PC-9 (cell line): ENCODE measurements around the gene COL11A2. TPM values are rescaled to one million over a fixed set of nuclear protein-coding genes. Genes with fewer than 3 reads are reported as not detected.

Experiments
- BruUV-seq: library from RNA; stranded (reverse); fragments of 400-500 nt; replicated peaks from 2 replicates; lab custom pipeline; 2021; lab: Mats Ljungman, UMichigan
- CTCF ChIA-PET: fragments of 300-600 bp; sonication (Branson Sonifier 250); formaldehyde crosslinking; loops from one replicate; lab custom pipeline; 2022; ENCODE audit warnings: antibody characterized with exemption; lab: Charles Lee
- POLR2A ChIA-PET: fragments of 300-600 bp; sonication (Branson Sonifier 250); formaldehyde crosslinking; loops from one replicate; lab custom pipeline; 2022; ENCODE audit warnings: antibody characterized with exemption; ENCODE audit not compliant: unreplicated experiment; lab: Charles Lee
- DNase-seq, 2 experiments: peaks; one replicate each; pipeline versions ENCODE4 v3.0.0 to v3.0.0-alpha.2; 2015 to 2022; ENCODE audit warnings: mixed read lengths in 1 of 2
- H2AFZ ChIP-seq: fragments of 200-600 bp; sonication (generic); 2 replicates; pipeline ENCODE4 v1.8.1; 2017; ENCODE audit warnings: antibody characterized with exemption
- H3F3A ChIP-seq: fragments of 200-600 bp; sonication (generic); 2 replicates; pipeline ENCODE4 v1.8.1; 2017; ENCODE audit warnings: antibody characterized with exemption, mild to moderate bottlenecking, low read depth; ENCODE audit not compliant: insufficient read depth
- H3K27ac ChIP-seq: fragments of 200-600 bp; sonication (generic); 2 replicates; pipeline ENCODE4 v1.6.1; 2016; ENCODE audit warnings: mixed run types
- H3K27me3 ChIP-seq: fragments of 200-600 bp; sonication (generic); 2 replicates; pipeline ENCODE4 v1.6.1; 2016; ENCODE audit warnings: low read depth, mixed run types; ENCODE audit not compliant: insufficient read depth
- H3K36me3 ChIP-seq: fragments of 200-600 bp; sonication (generic); 2 replicates; pipeline ENCODE4 v1.6.1; 2016; ENCODE audit warnings: low read depth, mixed run types
- H3K4me1 ChIP-seq: fragments of 200-600 bp; sonication (generic); replicated peaks from 2 replicates; pipeline ENCODE4 v1.6.1; 2016; ENCODE audit warnings: mixed run types; ENCODE audit not compliant: insufficient read depth
- H3K4me2 ChIP-seq: fragments of 200-600 bp; sonication (generic); 2 replicates; pipeline ENCODE4 v1.6.1; 2017; ENCODE audit warnings: mixed run types
- H3K4me3 ChIP-seq: fragments of 200-600 bp; sonication (generic); 2 replicates; pipeline ENCODE4 v1.6.1; 2016; ENCODE audit warnings: mixed run types
- H3K79me2 ChIP-seq: fragments of 200-600 bp; sonication (generic); 2 replicates; pipeline ENCODE4 v1.6.1; 2017; ENCODE audit warnings: low read depth, mixed run types
- H3K9me2 ChIP-seq: fragments of 200-600 bp; sonication (generic); 2 replicates; pipeline ENCODE4 v1.8.1; 2017; ENCODE audit warnings: mild to moderate bottlenecking; ENCODE audit not compliant: insufficient read depth
- H3K9me3 ChIP-seq: fragments of 200-600 bp; sonication (generic); 2 replicates; pipeline ENCODE4 v1.8.1; 2016; ENCODE audit warnings: low read depth; ENCODE audit not compliant: insufficient read depth
- H4K20me1 ChIP-seq: fragments of 200-600 bp; sonication (generic); 2 replicates; pipeline ENCODE4 v1.8.1; 2017; ENCODE audit not compliant: insufficient read depth
- EZH2 ChIP-seq: fragments of 200-600 bp; sonication (generic); IDR thresholded peaks from 2 replicates; pipeline ENCODE4 v1.8.0; 2017; ENCODE audit warnings: antibody characterized with exemption, low read depth
- intact Hi-C: fragments of 100-400 bp; cut with micrococcal nuclease; formaldehyde crosslinking; loops from one replicate; pipeline ENCODE4 v1.10.0; 2022; ENCODE audit not compliant: unreplicated experiment
- total RNA-seq: library from RNA; stranded (reverse); gene quantifications from 2 replicates; pipeline ENCODE4 v1.2.3, GENCODE V29; 2021
- TF ChIP-seq, protein P1 (sequence below): fragments of 200-600 bp; sonication (generic); conservative IDR thresholded peaks from 2 replicates; pipeline ENCODE4 v1.6.1; 2017; ENCODE audit warnings: mixed run types, antibody characterized with exemption, mild to moderate bottlenecking, moderate library complexity

The COL11A2 gene
- total RNA-seq, 1 experiment from 2014 or later = 2.2 TPM

DNA sequence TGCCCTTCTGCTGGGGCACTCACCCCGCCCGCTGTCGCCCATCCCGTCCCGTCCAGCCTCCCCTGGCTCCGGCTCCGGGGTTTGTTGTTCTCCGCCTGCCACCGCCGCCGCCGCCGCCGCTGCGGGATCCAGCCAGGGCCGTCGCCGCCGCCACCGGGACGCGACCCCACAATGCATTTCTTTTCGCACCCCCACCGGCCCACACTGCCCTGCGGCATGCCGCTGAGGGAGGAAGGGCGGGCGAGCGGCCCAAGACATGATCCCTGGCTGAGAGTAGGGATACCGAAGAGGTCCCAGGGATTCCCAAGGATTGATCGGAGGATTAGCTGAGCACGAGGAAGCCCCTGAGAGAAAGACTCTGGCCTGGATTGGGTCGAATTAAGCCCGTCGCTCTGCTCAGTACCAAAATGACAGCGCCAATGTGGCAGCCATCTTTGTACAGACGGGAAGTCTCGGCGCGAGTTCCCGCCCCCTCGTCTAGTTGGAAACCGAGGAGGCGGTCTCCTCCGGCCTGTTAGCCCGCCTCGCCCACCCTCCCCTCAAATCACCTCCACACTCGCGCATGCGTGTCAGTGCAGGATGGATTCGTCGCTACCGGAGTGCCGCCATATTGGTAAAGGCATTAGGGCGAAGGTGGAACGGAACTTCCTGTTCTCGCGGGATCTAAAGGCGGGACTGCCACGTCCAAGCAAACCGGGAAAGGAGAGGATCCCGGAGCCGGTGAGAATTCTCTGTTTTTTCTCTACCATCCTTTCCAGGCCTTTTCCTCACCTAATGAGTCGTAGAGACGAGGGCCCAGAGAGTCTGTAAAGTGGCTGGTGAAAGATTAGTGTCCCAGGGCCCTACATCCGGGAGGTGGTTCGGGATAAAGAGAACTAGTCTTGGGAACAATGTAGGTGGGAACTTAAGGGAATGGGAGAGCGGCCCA lies 8.2 kb upstream of the COL11A2 start, which contains the start of the genes RXRB and SLC39A7:
RXRB (minus strand) TSS at position 447 of the 928 bp plus-strand sequence; CDS start at position 258, 189 bp downstream.
SLC39A7 (plus strand) TSS at position 649 of the 928 bp plus-strand sequence. CDS start 379 bp downstream, outside the sequence.
- H4K20me1 ChIP-seq = peaks cover 17% of the 10 kb centered on the region
- intact Hi-C loops = loop anchor here (2.0 to 10.0 kb wide), 5 partner anchors 48 to 577 kb away; partner anchors contain the start of genes B3GALT4, CUTA, PHF1 and RGL2

DNA sequence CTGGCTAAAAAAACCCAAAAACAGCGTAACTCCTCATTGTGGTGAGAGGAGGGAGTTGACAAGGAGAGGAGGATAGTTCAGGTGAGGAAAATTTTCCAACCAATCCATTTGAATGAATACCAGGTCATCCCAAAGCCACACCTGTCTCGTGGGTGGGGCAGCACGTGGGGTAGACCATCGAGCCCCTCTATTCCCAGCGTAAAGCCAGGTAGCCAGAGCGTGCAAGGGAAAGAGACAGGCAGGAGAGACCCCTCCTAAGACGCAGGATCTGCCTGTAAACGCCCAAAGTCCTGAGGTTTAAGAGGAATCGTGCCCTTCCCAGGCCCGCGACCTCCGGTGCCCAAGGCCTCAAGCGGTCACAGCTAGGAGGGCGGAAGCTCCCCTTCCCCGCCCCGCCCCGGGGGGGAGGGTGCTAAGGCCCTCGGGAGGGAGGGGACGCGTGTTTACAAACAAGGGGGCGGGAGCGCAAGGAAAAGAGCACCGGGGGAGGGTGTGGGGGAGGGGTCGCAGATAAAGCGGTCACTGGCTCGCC lies 7.5 kb upstream of the COL11A2 start:
- peaks cover 58% of the 10 kb centered on the region for H3K79me2 ChIP-seq
- H3F3A ChIP-seq = peaks cover 22% of the 10 kb centered on the region; the same call in 1 of the 2 replicates
- peak overlapping the region; percentile 98 for H3K4me2 ChIP-seq
- H4K20me1 ChIP-seq = peaks cover 17% of the 10 kb centered on the region
- peak overlapping the region; percentile 79 for H3K27ac ChIP-seq
- H2AFZ ChIP-seq = peak overlapping the region; percentile 95
- H3K36me3 ChIP-seq = peaks cover 33% of the 10 kb centered on the region
- intact Hi-C loops = loop anchor here (2.0 to 10.0 kb wide), 5 partner anchors 49 to 578 kb away; partner anchors contain the start of genes B3GALT4, CUTA, PHF1 and RGL2
- TF ChIP-seq, protein P1, sequence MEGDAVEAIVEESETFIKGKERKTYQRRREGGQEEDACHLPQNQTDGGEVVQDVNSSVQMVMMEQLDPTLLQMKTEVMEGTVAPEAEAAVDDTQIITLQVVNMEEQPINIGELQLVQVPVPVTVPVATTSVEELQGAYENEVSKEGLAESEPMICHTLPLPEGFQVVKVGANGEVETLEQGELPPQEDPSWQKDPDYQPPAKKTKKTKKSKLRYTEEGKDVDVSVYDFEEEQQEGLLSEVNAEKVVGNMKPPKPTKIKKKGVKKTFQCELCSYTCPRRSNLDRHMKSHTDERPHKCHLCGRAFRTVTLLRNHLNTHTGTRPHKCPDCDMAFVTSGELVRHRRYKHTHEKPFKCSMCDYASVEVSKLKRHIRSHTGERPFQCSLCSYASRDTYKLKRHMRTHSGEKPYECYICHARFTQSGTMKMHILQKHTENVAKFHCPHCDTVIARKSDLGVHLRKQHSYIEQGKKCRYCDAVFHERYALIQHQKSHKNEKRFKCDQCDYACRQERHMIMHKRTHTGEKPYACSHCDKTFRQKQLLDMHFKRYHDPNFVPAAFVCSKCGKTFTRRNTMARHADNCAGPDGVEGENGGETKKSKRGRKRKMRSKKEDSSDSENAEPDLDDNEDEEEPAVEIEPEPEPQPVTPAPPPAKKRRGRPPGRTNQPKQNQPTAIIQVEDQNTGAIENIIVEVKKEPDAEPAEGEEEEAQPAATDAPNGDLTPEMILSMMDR = no peak
- no peak for TF ChIP-seq EZH2
- POLR2A ChIA-PET = interaction anchor here (0.5 to 0.6 kb wide), 4 partner anchors 9 to 737 kb away, joined by 3 to 13 read pairs (median 4); partner anchors contain the start of gene RING1
- peak in 1 of 2 experiments; percentile 73 for DNase-seq
- peaks cover 22% of the 10 kb centered on the region for H3K4me1 ChIP-seq
- no peaks in the 10 kb centered on the region for H3K27me3 ChIP-seq
- peak overlapping the region; percentile 62 for H3K4me3 ChIP-seq
- BruUV-seq = TSS peak; percentile 35
- no peaks in the 10 kb centered on the region for H3K9me2 ChIP-seq
- no peaks in the 10 kb centered on the region for H3K9me3 ChIP-seq
- CTCF ChIA-PET = interaction anchor here (0.7 kb wide), 1 partner anchor 582 kb away, joined by 8 read pairs; no protein-coding TSS in a partner anchor

More for the DNA sequence above, 8.2 kb upstream of the COL11A2 start, which contains the start of the genes RXRB and SLC39A7:
- peaks cover 28% of the 10 kb centered on the region; the same call in 1 of the 2 replicates for H3F3A ChIP-seq
- peak within 1 kb of the TSS; percentile 98 for H3K4me2 ChIP-seq
- peaks cover 58% of the 10 kb centered on the region for H3K79me2 ChIP-seq
- H3K27ac ChIP-seq = peak within 1 kb of the TSS; percentile 79
- peaks cover 28% of the 10 kb centered on the region for H3K4me1 ChIP-seq
- ChIA-PET POLR2A (interaction anchor here (0.6 kb wide), 1 partner anchor 737 kb away, joined by 3 read pairs; no protein-coding TSS in a partner anchor), CTCF (interaction anchor here (0.7 kb wide), 1 partner anchor 581 kb away, joined by 8 read pairs; no protein-coding TSS in a partner anchor)
- peak within 1 kb of the TSS; percentile 95 for H2AFZ ChIP-seq
- H3K4me3 ChIP-seq = peak within 1 kb of the TSS; percentile 62
- BruUV-seq = no TSS peak
- DNase-seq = peak; percentile 95 to 96
- no peaks in the 10 kb centered on the region for H3K27me3 ChIP-seq
- peaks cover 33% of the 10 kb centered on the region for H3K36me3 ChIP-seq
- H3K9me3 ChIP-seq = no peaks in the 10 kb centered on the region
- H3K9me2 ChIP-seq = no peaks in the 10 kb centered on the region
- TF ChIP-seq, protein P1 = 0 out of 2 replicates have a peak, but pooled peaks have one; percentile 19
- no peak for TF ChIP-seq EZH2
